ENCODE data around the gene UGT1A10.
"Not testable (repeated sequence)": the region's sequence is repeated elsewhere in the genome, so short reads cannot be mapped to it uniquely, and the experiment has no call there.

UGT1A10 gene

GRCh38 chr2:233691443-233692433, 55.5 kb downstream of the UGT1A10 start:
- no peak for DNase-seq

GRCh38 chr2:233692648-233693047, 56.4 kb downstream of the UGT1A10 start, which contains the start of gene UGT1A6:
UGT1A6 (plus strand) TSS chr2:233692890; CDS start chr2:233693005, 115 bp downstream.
- no peak for DNase-seq

GRCh38 chr2:233693963-233694362, 57.7 kb downstream of the UGT1A10 start:
- DNase-seq = no peak

GRCh38 chr2:233698740-233699139, 62.5 kb downstream of the UGT1A10 start:
- DNase-seq = no peak

GRCh38 chr2:233699424-233700027, 63.3 kb downstream of the UGT1A10 start:
- no peak for DNase-seq

GRCh38 chr2:233700028-233700635, 63.9 kb downstream of the UGT1A10 start:
- DNase-seq = no peak

GRCh38 chr2:233700842-233701241, 64.6 kb downstream of the UGT1A10 start:
- not testable (repeated sequence) for DNase-seq

- no peak for DNase-seq
Measured at GRCh38 chr2:233702238-233702637, 66.0 kb downstream of the UGT1A10 start.

GRCh38 chr2:233705911-233706506, 69.8 kb downstream of the UGT1A10 start:
- no peak for DNase-seq

GRCh38 chr2:233706720-233707119, 70.5 kb downstream of the UGT1A10 start:
- no peak for DNase-seq

GRCh38 chr2:233707940-233708644, 71.8 kb downstream of the UGT1A10 start:
- no peak for DNase-seq

- DNase-seq = no peak
Measured at GRCh38 chr2:233708942-233709341, 72.7 kb downstream of the UGT1A10 start.

- DNase-seq = peak in 47 of 58 donors; percentile 1 to 74 (median 34)
Measured at GRCh38 chr2:233711312-233712008, 75.2 kb downstream of the UGT1A10 start.

- DNase-seq = no peak
Measured at GRCh38 chr2:233712611-233713261, 76.5 kb downstream of the UGT1A10 start, which contains the start of gene UGT1A5. UGT1A5 (plus strand) TSS chr2:233712907; CDS start chr2:233712992, 85 bp downstream.

GRCh38 chr2:233713262-233713615, 77.0 kb downstream of the UGT1A10 start:
- DNase-seq = no peak

GRCh38 chr2:233714121-233714520, 77.9 kb downstream of the UGT1A10 start:
- no peak for DNase-seq

GRCh38 chr2:233718552-233718951, 82.3 kb downstream of the UGT1A10 start, which contains the start of gene UGT1A4:
UGT1A4 (plus strand) TSS chr2:233718736; CDS start chr2:233718821, 85 bp downstream.
- DNase-seq = no peak

- DNase-seq = no peak
Measured at GRCh38 chr2:233728723-233729301, 92.6 kb downstream of the UGT1A10 start, which contains the start of gene UGT1A3. UGT1A3 (plus strand) TSS chr2:233729042; CDS start chr2:233729127, 85 bp downstream.
